MCF 10A (cell line): ENCODE results near the gene PSTK. TPM values are rescaled to one million over a fixed set of nuclear protein-coding genes. Genes with fewer than 3 reads are reported as not detected.

Source experiments
- BruUV-seq: library from RNA; stranded (reverse); fragments of 400-500 nt; replicated peaks from 2 replicates; lab custom pipeline; 2021; lab: Mats Ljungman, UMichigan
- CTCF ChIA-PET: fragments of 300-600 bp; sonication (Branson Sonifier 250); formaldehyde crosslinking; extraction: SDS; loops from one replicate; lab custom pipeline; 2021; ENCODE audit warnings: antibody characterized with exemption, inconsistent platforms; lab: Yijun Ruan, JAX
- POLR2A ChIA-PET: fragments of 300-600, 350-650 bp; sonication (Branson Sonifier 250); formaldehyde crosslinking; extraction: SDS; loops from one replicate; lab custom pipeline; 2020; ENCODE audit warnings: antibody characterized with exemption, inconsistent platforms; lab: Yijun Ruan, JAX
- DNase-seq: peaks from one replicate; pipeline ENCODE4 v3.0.0-alpha.2; 2018; ENCODE audit not compliant: unreplicated experiment
- H3K27ac Mint-ChIP-seq: one replicate; pipeline ENCODE4 v1.8.0; 2022; ENCODE audit warnings: mild to moderate bottlenecking, low read depth, mixed read lengths; ENCODE audit not compliant: unreplicated experiment
- H3K27me3 Mint-ChIP-seq: one replicate; pipeline ENCODE4 v1.8.0; 2022; ENCODE audit warnings: mixed read lengths; ENCODE audit not compliant: insufficient read depth, unreplicated experiment
- H3K36me3 Mint-ChIP-seq: one replicate; pipeline ENCODE4 v1.8.0; 2022; ENCODE audit warnings: mild to moderate bottlenecking, moderate library complexity, mixed read lengths; ENCODE audit not compliant: insufficient read depth, unreplicated experiment
- H3K4me1 Mint-ChIP-seq: one replicate; pipeline ENCODE4 v1.8.0; 2022; ENCODE audit warnings: mixed read lengths; ENCODE audit not compliant: insufficient read depth, unreplicated experiment
- H3K4me3 Mint-ChIP-seq: one replicate; pipeline ENCODE4 v1.8.0; 2022; ENCODE audit warnings: mild to moderate bottlenecking, moderate library complexity, mixed read lengths; ENCODE audit not compliant: unreplicated experiment
- H3K9me3 Mint-ChIP-seq: one replicate; pipeline ENCODE4 v1.8.0; 2022; ENCODE audit warnings: mixed read lengths; ENCODE audit not compliant: unreplicated experiment
- CTCF ChIP-seq: fragments of 200-600 bp; IDR thresholded peaks from one replicate; pipeline ENCODE4 v1.8.0; 2022; ENCODE audit warnings: antibody characterized with exemption, mild to moderate bottlenecking; ENCODE audit not compliant: unreplicated experiment
- intact Hi-C: fragments of 100-400 bp; cut with micrococcal nuclease; formaldehyde crosslinking; loops from 2 replicates; pipeline ENCODE4 v1.14.1; 2022
- total RNA-seq: library from RNA; stranded (reverse); gene quantifications from 2 replicates; pipeline ENCODE4 v1.2.3, GENCODE V29; 2022

Gene PSTK
- total RNA-seq, 1 experiment from 2014 or later = 8.3 TPM

DNA sequence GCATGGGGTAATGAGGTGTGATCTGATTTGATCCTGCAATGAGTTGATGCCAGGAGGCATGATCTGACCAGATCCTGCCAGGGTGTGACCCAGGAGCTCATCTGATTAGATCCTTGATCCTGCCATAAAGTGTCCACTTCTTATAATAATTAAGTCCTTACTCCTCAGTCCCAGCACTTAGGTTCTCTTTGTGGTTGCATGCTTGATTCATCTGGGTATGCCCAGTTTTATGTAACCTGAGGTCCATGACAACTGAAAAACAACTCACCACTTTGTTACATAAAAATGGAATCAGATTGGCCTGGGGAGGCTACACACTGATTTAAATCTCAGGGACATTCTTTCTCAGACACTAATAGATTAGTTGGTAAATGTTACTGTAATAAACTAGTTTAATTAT, 47.7 kb downstream of the PSTK start:
- CTCF ChIA-PET = interaction anchor here (0.7 kb wide), 1 partner anchor 353 kb away, joined by 3 read pairs; no protein-coding TSS in a partner anchor
- intact Hi-C loops = no loop called here
- no peak for TF ChIP-seq CTCF
- H3K4me1 Mint-ChIP-seq = no peaks in the 10 kb centered on the region
- POLR2A ChIA-PET = interaction anchor here (0.6 to 1.1 kb wide), 2 partner anchors 12 kb away, joined by 3 read pairs; no protein-coding TSS in a partner anchor
- no peaks in the 10 kb centered on the region for H3K36me3 Mint-ChIP-seq
- no peak for DNase-seq
- no peak overlapping the region for H3K4me3 Mint-ChIP-seq
- H3K9me3 Mint-ChIP-seq = no peaks in the 10 kb centered on the region
- no peaks in the 10 kb centered on the region for H3K27me3 Mint-ChIP-seq
- BruUV-seq = no TSS peak
- H3K27ac Mint-ChIP-seq = no peak overlapping the region

DNA sequence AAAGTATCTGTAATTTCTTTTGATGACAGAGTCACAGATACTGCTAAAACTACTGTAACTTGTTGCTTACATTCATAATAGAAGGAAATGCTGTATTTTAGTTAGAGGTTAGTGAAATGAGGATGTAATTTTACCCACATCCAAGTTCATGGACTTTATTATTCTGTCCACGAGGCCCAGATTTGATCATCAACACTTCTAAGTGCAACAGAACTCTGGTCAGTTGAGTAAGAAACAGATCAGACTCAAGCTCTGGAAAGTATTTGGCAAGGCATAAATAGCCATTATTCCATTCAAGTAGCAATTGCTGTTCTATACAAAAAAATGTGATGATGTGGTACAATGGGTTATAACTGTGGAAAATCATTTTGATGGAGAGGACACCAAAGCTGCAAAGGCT, 50.9 kb downstream of the PSTK start:
- H3K36me3 Mint-ChIP-seq = no peaks in the 10 kb centered on the region
- no peak for TF ChIP-seq CTCF
- DNase-seq = no peak
- no TSS peak for BruUV-seq
- no peaks in the 10 kb centered on the region for H3K27me3 Mint-ChIP-seq
- no peak overlapping the region for H3K4me3 Mint-ChIP-seq
- no peak overlapping the region for H3K27ac Mint-ChIP-seq
- no peaks in the 10 kb centered on the region for H3K4me1 Mint-ChIP-seq
- intact Hi-C loops = no loop called here
- ChIA-PET POLR2A (interaction anchor here (0.7 kb wide), 1 partner anchor 110 kb away, joined by 3 read pairs; no protein-coding TSS in a partner anchor), CTCF (interaction anchor here (0.6 kb wide), 1 partner anchor 1493 kb away, joined by 4 read pairs; no protein-coding TSS in a partner anchor)
- no peaks in the 10 kb centered on the region for H3K9me3 Mint-ChIP-seq

DNA sequence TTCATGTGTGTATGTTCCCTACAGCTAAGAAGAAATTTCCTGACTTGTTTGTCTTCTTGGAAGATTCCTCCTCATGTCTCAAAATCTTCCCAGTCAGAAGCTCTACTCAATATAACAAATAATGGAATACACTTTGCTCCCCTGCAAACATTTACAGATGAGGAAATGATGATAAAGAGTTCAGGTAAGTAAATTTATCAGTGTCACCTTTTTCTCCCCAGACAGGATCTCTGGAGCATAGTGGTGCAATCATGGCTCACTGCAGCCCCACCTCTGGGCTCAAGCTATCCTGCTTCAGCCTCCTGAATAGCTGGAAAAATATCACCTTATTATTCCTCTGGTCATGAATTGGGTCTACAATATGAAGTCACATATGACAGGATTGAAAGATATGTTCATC, 54.1 kb downstream of the PSTK start:
- ChIA-PET CTCF (interaction anchor here (0.9 to 2.9 kb wide), 5 partner anchors 9 to 346 kb away, joined by 3 to 16 read pairs (median 4); no protein-coding TSS in a partner anchor), POLR2A (no interaction called here)
- H3K4me1 Mint-ChIP-seq = no peaks in the 10 kb centered on the region
- TF ChIP-seq CTCF = no peak
- H3K36me3 Mint-ChIP-seq = peaks cover 7% of the 10 kb centered on the region
- no peak for DNase-seq
- no peaks in the 10 kb centered on the region for H3K9me3 Mint-ChIP-seq
- no TSS peak for BruUV-seq
- intact Hi-C loops = no loop called here
- H3K4me3 Mint-ChIP-seq = no peak overlapping the region
- H3K27ac Mint-ChIP-seq = no peak overlapping the region
- H3K27me3 Mint-ChIP-seq = no peaks in the 10 kb centered on the region

- no peak for DNase-seq
- peaks cover 8% of the 10 kb centered on the region for H3K36me3 Mint-ChIP-seq
- no TSS peak for BruUV-seq
- no peaks in the 10 kb centered on the region for H3K4me1 Mint-ChIP-seq
- no peaks in the 10 kb centered on the region for H3K27me3 Mint-ChIP-seq
- no peak overlapping the region for H3K4me3 Mint-ChIP-seq
- H3K9me3 Mint-ChIP-seq = no peaks in the 10 kb centered on the region
- POLR2A ChIA-PET = interaction anchor here (0.9 to 1.0 kb wide), 2 partner anchors 14 to 28 kb away, joined by 3 to 4 read pairs; no protein-coding TSS in a partner anchor
- intact Hi-C loops = no loop called here
- CTCF ChIA-PET = interaction anchor here (1.2 to 1.9 kb wide), 2 partner anchors 11 to 98 kb away, joined by 3 to 4 read pairs; no protein-coding TSS in a partner anchor
- no peak overlapping the region for H3K27ac Mint-ChIP-seq
- no peak for TF ChIP-seq CTCF
Measured at GRCh38 chr10:123035467-123036086, 55.4 kb downstream of the PSTK start.
